Stimulated activated naive CD4-positive, alpha-beta T cell treated with Interleukin-2 at 50 U/mL for 16 hours (primary cell): ENCODE results near the gene ADPRS.

Experiments used
- DNase-seq: peaks from one replicate; lab custom pipeline; 2025; lab: John Stamatoyannopoulos, UW

ADPRS gene

GRCh38 chr1:36133484-36133883, 44.8 kb downstream of the ADPRS start:
- no peak for DNase-seq

GRCh38 chr1:36134031-36134430, 45.3 kb downstream of the ADPRS start:
- no peak for DNase-seq

DNA sequence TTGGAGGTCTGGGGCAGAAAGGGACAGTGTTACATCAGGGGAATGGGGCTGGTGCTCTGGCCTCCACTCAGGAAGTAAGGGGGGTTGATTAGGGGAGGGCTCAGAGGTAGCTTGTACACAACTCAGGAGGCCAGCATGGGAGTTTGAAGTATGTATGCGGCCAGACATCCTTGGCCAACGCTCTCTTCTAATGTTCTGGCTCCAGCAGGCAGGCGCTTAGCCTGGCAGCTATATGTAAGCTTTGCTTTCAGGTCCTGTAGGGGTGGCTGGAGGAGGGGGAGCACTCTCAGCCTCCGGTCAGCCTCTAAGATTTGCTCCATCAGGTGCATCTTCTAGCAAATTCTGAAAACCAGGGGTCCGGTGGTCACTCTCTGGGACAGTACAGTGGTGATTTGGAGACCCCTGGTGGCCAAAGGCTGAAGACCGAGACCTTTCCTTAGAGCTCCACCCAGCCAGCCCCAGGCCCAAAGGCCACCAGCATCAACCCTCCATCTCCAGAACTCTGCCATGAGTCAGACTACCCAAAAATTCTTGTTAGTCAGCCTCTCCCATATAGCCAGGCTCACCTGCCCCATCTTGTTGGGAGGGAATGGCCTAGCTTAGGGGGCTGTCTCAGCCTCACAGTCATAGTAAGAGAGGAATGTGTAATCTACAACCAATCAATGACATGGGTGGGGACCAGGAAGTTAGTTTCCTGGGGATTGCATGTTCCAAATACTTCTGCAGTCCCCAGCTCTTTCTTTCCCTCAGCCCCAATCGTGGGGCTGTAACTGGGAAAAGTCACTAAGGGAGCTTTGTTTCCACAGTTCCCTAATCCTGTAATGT, 46.0 kb downstream of the ADPRS start:
- DNase-seq = no peak

DNA sequence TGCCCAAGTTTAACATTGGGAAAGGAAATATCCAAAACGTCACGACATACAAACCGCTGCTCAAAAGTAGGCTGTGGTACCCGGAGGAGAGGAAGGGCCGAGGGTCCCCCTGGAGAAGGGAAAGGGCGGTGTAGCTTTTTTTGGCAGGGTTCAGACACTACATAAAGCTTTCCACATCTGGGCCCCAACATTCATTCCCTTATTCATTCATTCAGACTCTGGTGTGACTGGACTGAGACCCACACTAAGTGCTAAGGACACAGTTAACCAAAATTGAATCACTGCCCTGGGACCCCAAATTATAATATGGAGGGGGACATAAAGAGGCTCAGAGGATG, 46.6 kb downstream of the ADPRS start:
- DNase-seq = no peak

DNA sequence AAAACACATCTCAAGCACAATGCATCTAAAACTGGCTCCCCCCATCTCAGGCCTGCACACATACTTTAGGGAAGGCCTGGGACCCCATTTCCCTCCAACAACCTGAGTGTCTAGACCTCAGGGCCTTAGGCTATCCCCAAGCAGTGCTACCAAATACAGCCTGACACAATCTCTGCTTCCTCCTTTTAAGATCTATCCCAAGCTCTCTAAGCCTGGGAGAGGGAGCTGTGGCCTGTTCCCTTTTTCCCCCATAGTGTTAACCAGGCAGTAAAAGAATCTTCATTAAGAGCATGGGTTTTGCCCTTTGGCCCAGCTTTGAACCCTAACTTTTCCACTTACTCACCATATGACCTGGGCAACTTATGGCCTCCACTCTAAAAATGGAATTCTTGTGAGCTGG, 47.1 kb downstream of the ADPRS start:
- no peak for DNase-seq

DNA sequence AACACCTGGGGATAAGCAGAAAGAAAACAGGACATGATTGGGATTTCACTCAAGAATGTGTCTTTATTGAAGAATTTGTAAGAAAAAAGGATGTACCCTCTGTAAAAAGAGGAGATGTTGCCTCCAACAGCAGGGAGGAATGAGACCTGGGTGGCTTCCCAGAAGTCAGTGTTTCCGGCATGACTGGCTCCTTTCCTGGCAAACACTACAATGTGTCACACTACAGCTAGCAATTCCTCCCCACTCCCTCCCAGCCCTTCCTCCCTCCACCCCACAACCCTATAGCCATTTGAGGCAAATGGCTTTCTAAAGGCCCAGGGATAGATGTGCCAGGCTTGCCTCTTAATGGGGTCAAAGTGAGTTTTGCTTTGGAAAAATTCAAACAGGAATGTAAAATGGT, 47.8 kb downstream of the ADPRS start:
- DNase-seq = no peak

DNA sequence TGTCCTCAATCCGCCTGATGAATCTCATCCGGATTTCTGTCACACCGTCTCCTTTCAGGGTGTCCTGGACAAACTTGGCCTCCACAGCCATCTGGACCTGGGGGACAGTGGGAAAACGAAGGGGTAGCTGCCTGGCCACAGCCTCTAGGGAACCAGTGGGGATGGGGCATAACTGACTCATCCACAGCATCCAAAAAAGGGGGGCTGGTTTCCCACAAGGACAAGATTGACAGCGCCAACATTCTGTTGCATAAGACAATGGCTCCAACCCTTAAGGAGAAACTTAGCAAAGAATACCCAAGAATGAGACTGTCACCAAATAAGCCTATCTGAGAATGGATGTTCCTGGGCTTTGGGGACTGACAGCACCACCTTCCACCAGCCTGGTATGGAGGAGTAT, 48.5 kb downstream of the ADPRS start:
- no peak for DNase-seq

- no peak for DNase-seq
Observed at GRCh38 chr1:36137776-36138175, 49.1 kb downstream of the ADPRS start.

DNA sequence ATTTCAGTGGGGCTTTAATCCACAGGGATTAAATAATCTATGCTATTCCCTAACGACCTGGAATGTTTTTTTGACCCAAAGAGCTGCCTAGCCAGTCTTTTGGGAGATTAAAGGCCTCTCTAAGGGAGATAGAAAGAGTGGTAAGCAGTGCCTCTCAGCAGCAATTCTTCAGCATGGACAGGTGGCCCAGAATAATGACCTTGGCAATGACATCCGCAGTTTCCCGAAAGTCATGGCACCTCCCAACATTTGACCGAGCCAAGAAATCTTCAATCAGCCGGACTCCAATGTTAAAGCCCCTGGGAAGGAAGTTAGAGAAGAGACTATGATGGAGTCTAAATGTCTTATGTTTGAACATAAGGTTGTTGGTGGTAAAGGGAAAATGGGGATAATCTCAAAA, 50.8 kb downstream of the ADPRS start:
- no peak for DNase-seq

GRCh38 chr1:36142121-36142520, 53.4 kb downstream of the ADPRS start:
- no peak for DNase-seq

- no peak for DNase-seq
Observed at GRCh38 chr1:36143424-36143823, 54.7 kb downstream of the ADPRS start.
